NCI-H82 treated with DMSO at 0.1 percent for 48 hours (cell line): ENCODE measurements around the gene ACACA.

Source experiments
- DNase-seq: peaks from one replicate; lab custom pipeline; 2025; ENCODE audit not compliant: unreplicated experiment; lab: John Stamatoyannopoulos, UW

ACACA gene

GRCh38 chr17:37239690-37240334 lies 166.8 kb downstream of the ACACA start:
- no peak for DNase-seq

DNA sequence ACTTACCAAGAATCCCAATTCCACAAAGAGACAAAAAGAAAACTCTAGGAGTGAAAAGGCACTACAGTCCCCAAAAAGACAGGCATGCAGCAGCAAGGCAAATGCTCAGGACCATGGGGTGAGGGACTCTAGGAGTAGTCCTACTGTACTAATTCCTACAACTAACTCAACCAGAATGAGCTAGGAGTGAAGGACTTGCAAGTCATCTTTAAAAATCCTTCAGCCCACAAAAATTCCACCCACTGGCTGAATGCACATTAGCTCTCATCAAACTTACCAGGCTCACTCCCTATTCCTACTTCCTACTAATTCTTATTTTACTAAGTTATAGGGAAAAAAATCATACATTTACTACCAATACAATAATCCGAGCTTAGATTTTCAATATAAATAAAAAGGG lies 172.5 kb downstream of the ACACA start:
- DNase-seq: no peak

DNA sequence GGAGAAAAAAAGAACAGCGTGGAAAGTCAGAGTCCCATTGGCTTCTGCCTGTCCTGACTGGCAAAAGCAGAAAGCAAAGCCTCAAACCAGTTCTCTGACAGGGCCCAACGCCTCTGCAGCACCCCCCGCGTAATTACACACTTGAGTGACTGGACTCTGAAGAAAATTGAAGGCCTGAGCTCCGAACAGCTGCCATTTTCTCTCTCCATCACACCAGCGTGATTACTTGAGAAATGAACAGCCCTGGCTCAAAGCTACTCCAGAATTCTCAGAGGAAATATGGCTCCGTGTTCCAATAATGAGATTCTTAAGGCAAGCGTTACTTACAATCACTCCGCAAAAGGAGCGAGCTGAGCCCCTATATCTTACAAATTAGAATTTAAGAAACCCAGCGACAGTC lies 173.6 kb downstream of the ACACA start:
- no peak for DNase-seq

DNA sequence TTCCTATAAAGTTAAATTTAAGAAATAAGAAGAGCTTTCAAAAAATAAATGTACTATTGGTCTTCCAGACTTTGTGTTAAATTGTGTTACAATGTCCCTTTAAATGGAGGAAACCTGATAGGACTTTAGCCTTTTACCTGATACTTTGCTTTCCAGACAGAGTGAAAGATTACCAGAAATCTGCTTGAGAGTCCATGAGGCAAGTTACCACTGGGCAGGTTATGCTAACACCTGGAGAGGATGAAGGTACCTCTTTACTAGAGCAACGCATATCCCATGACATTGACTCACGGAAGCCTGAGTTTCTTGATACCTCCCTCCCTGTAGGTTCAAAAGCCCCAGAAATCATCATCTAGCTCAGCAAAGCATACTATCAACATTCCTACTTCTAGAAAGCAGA lies 174.7 kb downstream of the ACACA start:
- DNase-seq: no peak

DNA sequence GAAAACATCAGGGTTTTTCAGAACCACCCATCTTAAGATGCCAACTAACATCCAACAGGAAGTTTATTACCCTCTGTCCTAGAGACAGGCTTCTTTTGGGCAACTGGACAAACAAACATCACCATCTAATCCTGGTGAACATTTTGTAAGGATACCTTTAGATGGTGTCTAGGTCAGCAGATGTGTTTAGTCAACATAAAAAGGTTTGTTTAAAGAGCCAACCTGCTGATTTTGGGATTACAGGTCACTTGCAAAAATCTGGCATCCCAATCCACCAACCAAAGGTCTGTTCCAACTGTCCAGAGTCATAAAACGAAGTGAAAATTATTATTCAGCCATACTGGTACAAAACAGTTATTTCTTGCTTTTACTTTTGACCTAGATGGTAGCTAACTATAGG lies 176.0 kb downstream of the ACACA start:
- DNase-seq: no peak

- no peak for DNase-seq
These were observed 181.2 kb downstream of the ACACA start for GRCh38 chr17:37225465-37225864.

- no peak for DNase-seq
These were observed 184.8 kb downstream of the ACACA start for GRCh38 chr17:37221865-37222264.

GRCh38 chr17:37220607-37220953 lies 186.1 kb downstream of the ACACA start:
- DNase-seq: no peak

- no peak for DNase-seq
These were observed 186.6 kb downstream of the ACACA start for GRCh38 chr17:37219876-37220606.

DNA sequence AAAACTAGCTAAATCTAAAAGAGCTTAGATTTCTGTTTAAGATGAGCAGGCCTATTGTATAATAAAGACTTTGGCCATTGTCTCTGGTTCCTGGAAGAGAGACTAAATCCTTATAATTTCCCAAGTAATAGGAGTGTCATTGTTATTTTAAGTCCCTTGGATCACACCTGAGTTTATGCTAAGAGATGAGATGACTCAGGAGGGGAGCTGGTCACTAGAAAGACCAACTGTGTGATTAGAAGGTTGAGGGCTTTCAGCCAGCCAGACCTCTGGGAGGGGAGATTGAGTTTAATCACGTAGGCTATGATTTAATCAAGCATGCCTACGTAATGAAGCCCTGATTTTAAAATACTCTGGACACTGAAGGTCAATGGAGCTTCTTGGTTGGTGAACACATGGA lies 187.8 kb downstream of the ACACA start:
- no peak for DNase-seq

DNA sequence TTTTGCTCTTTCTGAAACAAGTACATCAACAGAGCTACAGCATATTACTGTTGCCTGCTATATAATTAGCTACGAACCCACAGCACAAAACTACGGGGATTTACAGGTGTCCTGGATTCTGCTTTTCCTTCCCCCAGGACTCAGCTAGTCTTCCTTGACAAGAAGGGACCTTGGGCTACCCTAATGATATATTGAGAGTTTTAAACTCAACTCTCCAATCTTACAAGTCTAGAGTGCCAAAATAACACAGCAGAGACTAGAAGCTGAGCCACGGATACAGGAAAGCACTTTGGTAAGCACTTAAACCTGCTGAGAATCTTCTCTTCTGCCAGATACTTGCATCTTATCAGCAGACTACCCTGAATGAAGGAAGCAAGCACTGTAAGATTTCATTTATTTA lies 192.2 kb downstream of the ACACA start:
- DNase-seq: no peak

DNA sequence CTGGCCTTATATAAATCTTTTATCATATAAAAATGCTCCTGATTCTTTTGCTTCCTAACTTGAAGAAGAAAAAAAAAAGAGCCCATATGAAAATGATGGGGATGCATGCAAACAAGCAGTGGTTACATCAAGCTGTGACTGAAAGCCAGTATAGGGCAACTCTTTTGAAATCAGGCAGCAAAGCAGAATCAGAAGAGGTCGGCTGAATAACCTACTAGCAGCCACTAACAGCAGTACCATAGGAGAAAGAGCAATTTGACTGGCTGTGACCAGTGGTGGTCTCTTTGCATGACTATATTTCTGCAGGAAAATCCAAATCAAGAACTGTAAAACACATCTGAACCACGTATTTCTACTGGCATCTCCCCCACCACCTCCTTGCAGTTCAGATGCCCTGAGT lies 192.7 kb downstream of the ACACA start:
- no peak for DNase-seq

DNA sequence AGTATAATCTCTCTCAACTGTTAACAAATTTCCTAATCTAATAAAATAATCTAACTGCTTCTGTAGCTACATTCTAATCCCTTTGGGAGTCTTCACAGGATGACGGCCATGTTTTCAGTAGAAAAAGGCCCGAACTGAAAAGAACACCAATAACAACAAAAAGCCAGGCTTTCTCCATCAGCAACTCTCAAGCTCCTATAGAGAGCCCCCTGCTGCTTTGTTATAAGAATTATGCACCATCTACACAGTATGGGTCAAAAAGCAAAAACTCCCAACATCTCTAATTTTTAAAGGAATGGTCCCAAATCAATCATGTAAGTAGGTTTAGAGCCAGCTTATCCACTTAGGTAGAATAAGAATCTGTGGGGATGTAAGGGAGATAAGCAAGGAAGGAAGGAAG lies 194.5 kb downstream of the ACACA start:
- DNase-seq: no peak

DNA sequence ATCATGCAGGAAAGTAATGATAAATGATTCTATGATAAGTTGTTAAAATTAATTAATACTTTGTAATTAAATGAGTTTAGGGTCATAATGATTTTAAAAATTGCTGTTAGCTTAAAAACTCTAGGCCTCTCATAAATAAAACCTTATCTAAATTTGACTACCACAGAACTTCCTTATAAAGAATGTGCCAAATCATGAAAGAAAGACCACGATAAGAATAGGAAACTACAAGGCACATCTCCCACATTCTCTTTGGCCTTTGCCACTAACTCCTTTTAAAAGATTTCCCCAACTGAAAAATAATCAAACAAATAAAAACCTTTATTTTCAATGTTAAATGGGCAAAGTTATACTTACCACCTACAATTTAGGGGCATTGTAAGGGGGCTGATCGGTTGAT lies 195.5 kb downstream of the ACACA start:
- no peak for DNase-seq

DNA sequence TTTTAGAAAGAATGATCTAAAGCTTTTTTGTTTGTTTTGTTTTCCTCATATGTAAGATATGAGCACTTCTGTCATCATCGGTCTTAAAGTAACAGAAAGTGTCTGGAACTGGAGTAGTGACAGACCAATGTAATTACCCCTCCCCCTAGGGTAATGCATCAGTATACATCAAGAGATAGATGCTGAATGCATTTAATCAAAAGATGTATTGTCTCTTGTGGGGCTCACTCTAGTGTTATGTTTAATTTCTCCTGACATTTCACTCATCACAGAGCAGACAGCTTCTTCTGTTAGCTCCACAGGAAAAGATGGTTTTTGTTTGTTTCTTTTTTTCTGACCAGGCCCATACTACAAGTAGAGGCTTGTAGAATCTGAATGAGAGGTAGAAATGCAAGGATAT lies 199.5 kb downstream of the ACACA start:
- DNase-seq: no peak

DNA sequence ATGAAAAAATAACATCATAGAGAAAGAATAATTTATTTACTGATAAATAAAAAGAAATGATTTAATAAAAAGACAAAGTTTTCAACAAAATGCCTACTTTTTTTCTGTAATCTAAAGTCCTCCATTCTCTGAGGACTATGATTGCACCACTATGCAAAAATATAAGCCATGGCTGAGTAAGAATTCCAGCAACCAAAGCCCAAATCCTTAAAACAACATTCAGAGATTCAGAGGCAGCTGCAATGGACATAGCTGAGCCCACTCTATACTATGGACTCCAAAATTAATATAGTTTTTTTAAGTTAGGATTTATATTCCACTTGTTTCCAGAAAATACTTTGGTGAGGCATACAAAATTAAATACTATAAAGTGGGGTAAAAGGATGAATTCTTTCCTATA lies 200.3 kb downstream of the ACACA start:
- no peak for DNase-seq

- DNase-seq: no peak
These were observed 206.1 kb downstream of the ACACA start for GRCh38 chr17:37200497-37200896.

GRCh38 chr17:37197336-37197735 lies 209.3 kb downstream of the ACACA start:
- no peak for DNase-seq

GRCh38 chr17:37194208-37194607 lies 212.4 kb downstream of the ACACA start:
- no peak for DNase-seq

DNA sequence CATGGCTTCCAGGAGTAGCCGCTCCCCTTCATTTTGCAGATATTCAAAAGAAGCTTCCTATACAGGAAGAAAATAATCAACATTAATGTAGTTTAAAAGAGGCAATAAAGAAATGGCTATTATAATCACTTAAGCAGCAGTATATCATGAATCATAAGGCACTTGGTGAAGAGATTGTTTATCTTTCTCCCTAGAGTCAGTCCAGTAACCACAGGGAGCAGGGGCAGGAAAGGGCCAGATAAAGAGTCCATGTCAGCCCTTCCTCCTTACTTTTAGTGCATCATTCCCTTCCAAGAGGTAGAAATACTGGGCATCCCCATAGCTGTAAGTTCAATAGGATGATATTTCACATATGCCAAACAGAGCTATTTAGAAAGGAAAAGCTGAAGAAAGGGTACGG lies 215.4 kb downstream of the ACACA start:
- DNase-seq: no peak

GRCh38 chr17:37190493-37190892 lies 216.1 kb downstream of the ACACA start:
- no peak for DNase-seq

DNA sequence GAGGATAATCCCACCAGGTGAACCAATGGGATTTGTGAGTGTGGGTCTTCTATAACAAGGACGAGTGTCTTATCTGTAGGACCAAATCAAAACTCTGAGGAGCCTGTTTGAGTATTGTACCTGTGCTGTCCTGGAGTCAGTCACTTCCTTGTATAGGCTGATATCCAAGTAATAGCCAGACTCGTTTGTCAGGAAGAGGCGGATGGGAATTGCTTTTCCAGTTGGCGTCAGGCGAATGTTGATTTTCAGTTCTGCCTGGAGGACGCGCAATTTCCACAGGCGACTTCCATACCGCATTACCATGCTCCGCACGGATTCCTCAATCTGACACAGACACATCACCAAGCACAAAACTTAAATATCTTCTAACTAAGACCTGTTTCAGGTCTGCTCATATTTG lies 218.5 kb downstream of the ACACA start:
- DNase-seq: no peak

- DNase-seq: no peak
These were observed 219.4 kb downstream of the ACACA start for GRCh38 chr17:37187262-37187661.
